Esophagus (tissue), 2 donors: ENCODE results near the gene GAGE12E. TPM values are rescaled to one million over a fixed set of nuclear protein-coding genes. Genes with fewer than 3 reads are reported as not detected.
"Not testable (repeated sequence)": the region's sequence is repeated elsewhere in the genome, so short reads cannot be mapped to it uniquely, and the experiment has no call there.

Source experiments
- H3K27ac ChIP-seq, 2 donors: one replicate each; pipeline ENCODE4 v1.5.1; 2013; ENCODE audit warnings: low read depth in 2 of 2, mild to moderate bottlenecking in 2 of 2, inconsistent platforms in 1 of 2, low read length in 1 of 2, moderate library complexity in 1 of 2
- H3K27me3 ChIP-seq, 2 donors: one replicate each; pipeline ENCODE4 v1.6.1; 2013; ENCODE audit warnings: low read length in 2 of 2, control low read depth in 1 of 2, mild to moderate bottlenecking in 1 of 2; ENCODE audit not compliant: insufficient read depth in 2 of 2, control insufficient read depth in 1 of 2
- H3K36me3 ChIP-seq, 2 donors: one replicate each; pipeline ENCODE4 v1.6.1; 2013; ENCODE audit warnings: low read length in 1 of 2; ENCODE audit not compliant: control insufficient read depth in 2 of 2, insufficient read depth in 2 of 2
- H3K4me1 ChIP-seq, 2 donors: one replicate each; pipeline ENCODE4 v1.6.1; 2013; ENCODE audit warnings: low read length in 1 of 2; ENCODE audit not compliant: control insufficient read depth in 2 of 2, insufficient read depth in 2 of 2
- H3K4me3 ChIP-seq, 2 donors: one replicate each; pipeline ENCODE4 v1.5.1; 2013; ENCODE audit warnings: low read length in 2 of 2, mild to moderate bottlenecking in 2 of 2, low read depth in 1 of 2, moderate library complexity in 1 of 2
- H3K9me3 ChIP-seq, 2 donors: one replicate each; pipeline ENCODE4 v1.6.1; 2013; ENCODE audit warnings: mild to moderate bottlenecking in 2 of 2, low read depth in 1 of 2, low read length in 1 of 2, moderate library complexity in 1 of 2; ENCODE audit not compliant: control insufficient read depth in 2 of 2, insufficient read depth in 1 of 2
- WGBS, 2 donors: extraction: QIAGEN DNeasy Blood & Tissue Kit; methylation state at CpG; one replicate each; pipeline ENCODE4 v1.1.7; 2013; 5-methylcytosine and 5-hydroxymethylcytosine counted together
- polyA plus RNA-seq, 2 donors: library from polyadenylated mRNA; stranded (reverse); fragments of 200-250 nt; gene quantifications; one replicate each; pipeline ENCODE4 v1.2.3, GENCODE V29; 2013
- donor health status: healthy with polysubstance abuse.
- donor health status: Bipolar disorder and iron deficiency.

Gene GAGE12E, protein sequence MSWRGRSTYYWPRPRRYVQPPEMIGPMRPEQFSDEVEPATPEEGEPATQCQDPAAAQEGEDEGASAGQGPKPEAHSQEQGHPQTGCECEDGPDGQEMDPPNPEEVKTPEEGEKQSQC
- not detected for polyA plus RNA-seq

DNA sequence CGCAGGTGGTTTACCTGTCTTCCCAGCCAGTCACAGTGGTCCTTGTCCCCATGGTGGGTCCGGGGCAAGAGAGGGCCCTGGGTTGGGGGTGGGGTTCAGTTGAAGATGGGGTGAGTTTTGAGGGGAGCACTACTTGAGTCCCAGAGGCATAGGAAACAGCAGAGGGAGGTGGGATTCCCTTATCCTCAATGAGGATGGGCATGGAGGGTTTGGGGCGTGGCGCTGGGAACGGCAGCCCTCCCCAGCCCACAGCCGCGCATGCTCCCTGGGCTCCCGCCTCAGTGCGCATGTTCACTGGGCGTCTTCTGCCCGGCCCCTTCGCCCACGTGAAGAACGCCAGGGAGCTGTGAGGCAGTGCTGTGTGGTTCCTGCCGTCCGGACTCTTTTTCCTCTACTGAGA is at the start of gene GAGE12E:
TSS of gene GAGE12E (plus strand) at position 301 of the 400 bp plus-strand sequence. CDS start 1,155 bp downstream, outside the sequence.
- H3K4me1 ChIP-seq, H3K27me3 ChIP-seq, H3K4me3 ChIP-seq, H3K36me3 ChIP-seq, H3K27ac ChIP-seq, H3K9me3 ChIP-seq: not testable (repeated sequence)
- WGBS, 2 donors = no CpG with 5 or more reads among the region's 16 CpGs

DNA sequence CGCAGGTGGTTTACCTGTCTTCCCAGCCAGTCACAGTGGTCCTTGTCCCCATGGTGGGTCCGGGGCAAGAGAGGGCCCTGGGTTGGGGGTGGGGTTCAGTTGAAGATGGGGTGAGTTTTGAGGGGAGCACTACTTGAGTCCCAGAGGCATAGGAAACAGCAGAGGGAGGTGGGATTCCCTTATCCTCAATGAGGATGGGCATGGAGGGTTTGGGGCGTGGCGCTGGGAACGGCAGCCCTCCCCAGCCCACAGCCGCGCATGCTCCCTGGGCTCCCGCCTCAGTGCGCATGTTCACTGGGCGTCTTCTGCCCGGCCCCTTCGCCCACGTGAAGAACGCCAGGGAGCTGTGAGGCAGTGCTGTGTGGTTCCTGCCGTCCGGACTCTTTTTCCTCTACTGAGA is 19.2 kb upstream of the GAGE12E start, which contains the start of gene GAGE12C:
TSS of gene GAGE12C (plus strand) at position 301 of the 400 bp plus-strand sequence. CDS start 1,155 bp downstream, outside the sequence.
- WGBS, 2 donors = no CpG with 5 or more reads among the region's 16 CpGs
- not testable (repeated sequence) for H3K27me3 ChIP-seq, H3K36me3 ChIP-seq, H3K27ac ChIP-seq, H3K4me1 ChIP-seq, H3K4me3 ChIP-seq, H3K9me3 ChIP-seq

DNA sequence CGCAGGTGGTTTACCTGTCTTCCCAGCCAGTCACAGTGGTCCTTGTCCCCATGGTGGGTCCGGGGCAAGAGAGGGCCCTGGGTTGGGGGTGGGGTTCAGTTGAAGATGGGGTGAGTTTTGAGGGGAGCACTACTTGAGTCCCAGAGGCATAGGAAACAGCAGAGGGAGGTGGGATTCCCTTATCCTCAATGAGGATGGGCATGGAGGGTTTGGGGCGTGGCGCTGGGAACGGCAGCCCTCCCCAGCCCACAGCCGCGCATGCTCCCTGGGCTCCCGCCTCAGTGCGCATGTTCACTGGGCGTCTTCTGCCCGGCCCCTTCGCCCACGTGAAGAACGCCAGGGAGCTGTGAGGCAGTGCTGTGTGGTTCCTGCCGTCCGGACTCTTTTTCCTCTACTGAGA is 9.7 kb upstream of the GAGE12E start, which contains the start of gene GAGE12D:
TSS of gene GAGE12D (plus strand) at position 301 of the 400 bp plus-strand sequence. CDS start 1,155 bp downstream, outside the sequence.
- H3K4me3 ChIP-seq, H3K4me1 ChIP-seq, H3K27me3 ChIP-seq, H3K27ac ChIP-seq, H3K36me3 ChIP-seq, H3K9me3 ChIP-seq: not testable (repeated sequence)
- no CpG with 5 or more reads among the region's 16 CpGs for WGBS, 2 donors

DNA sequence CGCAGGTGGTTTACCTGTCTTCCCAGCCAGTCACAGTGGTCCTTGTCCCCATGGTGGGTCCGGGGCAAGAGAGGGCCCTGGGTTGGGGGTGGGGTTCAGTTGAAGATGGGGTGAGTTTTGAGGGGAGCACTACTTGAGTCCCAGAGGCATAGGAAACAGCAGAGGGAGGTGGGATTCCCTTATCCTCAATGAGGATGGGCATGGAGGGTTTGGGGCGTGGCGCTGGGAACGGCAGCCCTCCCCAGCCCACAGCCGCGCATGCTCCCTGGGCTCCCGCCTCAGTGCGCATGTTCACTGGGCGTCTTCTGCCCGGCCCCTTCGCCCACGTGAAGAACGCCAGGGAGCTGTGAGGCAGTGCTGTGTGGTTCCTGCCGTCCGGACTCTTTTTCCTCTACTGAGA is 9.5 kb downstream of the GAGE12E start, which contains the start of gene GAGE12F:
TSS of gene GAGE12F (plus strand) at position 301 of the 400 bp plus-strand sequence. CDS start 1,155 bp downstream, outside the sequence.
- H3K4me3 ChIP-seq, H3K9me3 ChIP-seq, H3K27ac ChIP-seq, H3K4me1 ChIP-seq, H3K27me3 ChIP-seq, H3K36me3 ChIP-seq: not testable (repeated sequence)
- no CpG with 5 or more reads among the region's 16 CpGs for WGBS, 2 donors

DNA sequence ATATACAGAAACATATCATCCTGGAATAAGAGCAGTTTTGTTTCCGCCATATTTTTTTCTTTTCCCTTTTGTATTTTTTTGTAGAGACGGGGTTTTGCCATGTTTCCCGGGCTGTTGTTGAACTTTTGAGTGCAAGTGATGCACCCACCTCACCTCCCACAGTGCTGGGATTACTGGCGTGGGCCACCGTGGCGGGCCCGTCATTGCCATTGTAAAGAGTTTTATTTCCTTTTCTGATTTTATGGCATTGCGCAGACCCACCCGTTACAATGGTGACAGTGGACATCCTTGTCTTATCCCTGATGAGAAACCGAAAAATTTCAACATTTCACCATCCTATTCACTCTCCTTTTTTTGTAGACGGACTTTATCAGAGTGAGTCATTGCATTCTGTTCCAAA is 17.6 kb downstream of the GAGE12E start:
- not testable (repeated sequence) for H3K36me3 ChIP-seq, H3K9me3 ChIP-seq, H3K27me3 ChIP-seq, H3K4me1 ChIP-seq, H3K27ac ChIP-seq, H3K4me3 ChIP-seq
- no CpG with 5 or more reads among the region's 11 CpGs for WGBS, 2 donors

DNA sequence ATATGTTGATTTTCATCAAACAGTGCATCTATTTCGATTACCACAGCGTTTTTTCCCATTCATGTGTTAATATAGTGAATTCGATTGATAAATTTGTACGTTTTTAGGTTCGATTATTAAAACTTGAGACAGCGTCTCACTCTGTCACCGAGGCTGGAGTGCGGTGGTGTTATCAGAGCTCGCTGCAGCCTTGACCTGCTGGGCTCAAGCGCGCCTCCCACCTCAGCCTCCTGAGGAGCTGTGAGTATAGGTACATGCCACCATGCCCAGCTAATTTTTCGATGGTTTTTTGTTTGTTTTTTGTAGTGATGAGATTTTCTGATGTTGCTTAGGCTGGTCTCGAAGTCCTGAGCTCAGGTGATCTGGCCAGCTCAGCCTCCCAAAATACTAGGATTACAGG is 18.1 kb downstream of the GAGE12E start:
- H3K4me1 ChIP-seq, H3K4me3 ChIP-seq, H3K27ac ChIP-seq, H3K36me3 ChIP-seq, H3K9me3 ChIP-seq, H3K27me3 ChIP-seq: not testable (repeated sequence)
- WGBS, 2 donors = no CpG with 5 or more reads among the region's 13 CpGs

DNA sequence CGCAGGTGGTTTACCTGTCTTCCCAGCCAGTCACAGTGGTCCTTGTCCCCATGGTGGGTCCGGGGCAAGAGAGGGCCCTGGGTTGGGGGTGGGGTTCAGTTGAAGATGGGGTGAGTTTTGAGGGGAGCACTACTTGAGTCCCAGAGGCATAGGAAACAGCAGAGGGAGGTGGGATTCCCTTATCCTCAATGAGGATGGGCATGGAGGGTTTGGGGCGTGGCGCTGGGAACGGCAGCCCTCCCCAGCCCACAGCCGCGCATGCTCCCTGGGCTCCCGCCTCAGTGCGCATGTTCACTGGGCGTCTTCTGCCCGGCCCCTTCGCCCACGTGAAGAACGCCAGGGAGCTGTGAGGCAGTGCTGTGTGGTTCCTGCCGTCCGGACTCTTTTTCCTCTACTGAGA is 19.0 kb downstream of the GAGE12E start, which contains the start of gene GAGE12G:
TSS of gene GAGE12G (plus strand) at position 301 of the 400 bp plus-strand sequence. CDS start 1,155 bp downstream, outside the sequence.
- H3K4me1 ChIP-seq, H3K36me3 ChIP-seq, H3K9me3 ChIP-seq, H3K4me3 ChIP-seq, H3K27me3 ChIP-seq, H3K27ac ChIP-seq: not testable (repeated sequence)
- no CpG with 5 or more reads among the region's 16 CpGs for WGBS, 2 donors

DNA sequence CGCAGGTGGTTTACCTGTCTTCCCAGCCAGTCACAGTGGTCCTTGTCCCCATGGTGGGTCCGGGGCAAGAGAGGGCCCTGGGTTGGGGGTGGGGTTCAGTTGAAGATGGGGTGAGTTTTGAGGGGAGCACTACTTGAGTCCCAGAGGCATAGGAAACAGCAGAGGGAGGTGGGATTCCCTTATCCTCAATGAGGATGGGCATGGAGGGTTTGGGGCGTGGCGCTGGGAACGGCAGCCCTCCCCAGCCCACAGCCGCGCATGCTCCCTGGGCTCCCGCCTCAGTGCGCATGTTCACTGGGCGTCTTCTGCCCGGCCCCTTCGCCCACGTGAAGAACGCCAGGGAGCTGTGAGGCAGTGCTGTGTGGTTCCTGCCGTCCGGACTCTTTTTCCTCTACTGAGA is 28.6 kb downstream of the GAGE12E start, which contains the start of gene GAGE12H:
TSS of gene GAGE12H (plus strand) at position 301 of the 400 bp plus-strand sequence. CDS start 1,155 bp downstream, outside the sequence.
- H3K4me3 ChIP-seq, H3K36me3 ChIP-seq, H3K9me3 ChIP-seq, H3K27me3 ChIP-seq, H3K4me1 ChIP-seq, H3K27ac ChIP-seq: not testable (repeated sequence)
- no CpG with 5 or more reads among the region's 16 CpGs for WGBS, 2 donors

DNA sequence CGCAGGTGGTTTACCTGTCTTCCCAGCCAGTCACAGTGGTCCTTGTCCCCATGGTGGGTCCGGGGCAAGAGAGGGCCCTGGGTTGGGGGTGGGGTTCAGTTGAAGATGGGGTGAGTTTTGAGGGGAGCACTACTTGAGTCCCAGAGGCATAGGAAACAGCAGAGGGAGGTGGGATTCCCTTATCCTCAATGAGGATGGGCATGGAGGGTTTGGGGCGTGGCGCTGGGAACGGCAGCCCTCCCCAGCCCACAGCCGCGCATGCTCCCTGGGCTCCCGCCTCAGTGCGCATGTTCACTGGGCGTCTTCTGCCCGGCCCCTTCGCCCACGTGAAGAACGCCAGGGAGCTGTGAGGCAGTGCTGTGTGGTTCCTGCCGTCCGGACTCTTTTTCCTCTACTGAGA is 38.1 kb downstream of the GAGE12E start, which contains the start of gene GAGE2A:
TSS of gene GAGE2A (plus strand) at position 301 of the 400 bp plus-strand sequence. CDS start 1,155 bp downstream, outside the sequence.
- H3K27ac ChIP-seq, H3K4me1 ChIP-seq, H3K36me3 ChIP-seq, H3K9me3 ChIP-seq, H3K4me3 ChIP-seq, H3K27me3 ChIP-seq: not testable (repeated sequence)
- WGBS, 2 donors = no CpG with 5 or more reads among the region's 16 CpGs
